Gastrocnemius medialis (tissue), 4 donors: ENCODE data around the gene FCGR3B.
"Not testable (repeated sequence)": the region's sequence is repeated elsewhere in the genome, so short reads cannot be mapped to it uniquely, and the experiment has no call there.

Source experiments
- CTCF ChIP-seq, 5 experiments: fragments of 450-650 bp in 3 of 5; fragments of 200-600 bp in 2 of 5; sonication (generic) in 2 of 5; IDR thresholded peaks in 4 of 5; conservative IDR thresholded peaks in 1 of 5; 1 replicate in 4 of 5; 2 replicates in 1 of 5; pipeline ENCODE4 v1.5.1; 2016 to 2019; ENCODE audit warnings: antibody characterized with exemption in 5 of 5, mild to moderate bottlenecking in 3 of 5, moderate library complexity in 3 of 5
- POLR2A ChIP-seq, 2 donors: fragments of 450-650 bp; IDR thresholded peaks; one replicate each; pipeline ENCODE4 v1.6.1; 2017; ENCODE audit warnings: antibody characterized with exemption in 2 of 2, mild to moderate bottlenecking in 2 of 2, moderate library complexity in 2 of 2

DNA sequence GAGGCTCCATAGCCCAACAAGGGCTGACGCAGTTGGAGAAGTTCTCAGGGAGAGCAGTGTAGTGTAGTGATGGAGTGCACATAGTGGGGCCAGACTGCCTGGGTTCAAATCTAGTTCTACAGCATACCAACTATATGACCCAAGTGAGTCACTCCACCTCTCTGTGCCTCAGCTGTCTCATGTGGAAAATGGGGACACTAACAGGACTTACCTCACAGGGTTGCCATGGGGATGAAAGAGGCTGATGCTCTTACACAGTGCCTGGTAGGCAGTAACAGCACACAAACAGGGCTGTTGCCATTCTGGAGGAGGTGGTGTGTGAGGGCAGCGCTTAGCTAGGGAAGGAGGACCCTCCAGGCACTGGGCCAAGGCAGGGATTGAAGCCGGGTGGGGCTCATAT is 38.4 kb downstream of the FCGR3B start:
- not testable (repeated sequence) for TF ChIP-seq POLR2A (IDR thresholded peaks at IDR 0.05); CTCF (IDR thresholded peaks at IDR 0.05 in 4 of 5, conservative IDR thresholded peaks at IDR 0.05 in 1 of 5)
